Activated T-cell treated with anti-CD3 and anti-CD28 coated beads, Interleukin-2, amount 50 U/mL, for 4 hours (primary cell): ENCODE results near the gene TRAF2. TPM values are rescaled to one million over a fixed set of nuclear protein-coding genes. Genes with fewer than 3 reads are reported as not detected.
"Not testable (repeated sequence)": the region's sequence is repeated elsewhere in the genome, so short reads cannot be mapped to it uniquely, and the experiment has no call there.

Experiments
- ATAC-seq, 2 donors: fragments of 200-7000 bp; cut with Tn5 transposase; one replicate each; pipeline ENCODE4 v1.10.0; 2021
- DNase-seq: peaks from one replicate; pipeline ENCODE4 v3.0.0-alpha.2; 2020
- H3K27me3 Mint-ChIP-seq: one replicate; pipeline ENCODE4 v1.8.0; 2021; ENCODE audit warnings: low read depth, mixed read lengths
- H3K36me3 Mint-ChIP-seq: one replicate; pipeline ENCODE4 v1.8.0; 2022; ENCODE audit warnings: mixed read lengths; ENCODE audit not compliant: insufficient read depth
- H3K4me1 Mint-ChIP-seq: one replicate; pipeline ENCODE4 v1.8.0; 2021; ENCODE audit warnings: low read depth, mixed read lengths
- H3K4me3 Mint-ChIP-seq: one replicate; pipeline ENCODE4 v1.8.0; 2021; ENCODE audit warnings: mild to moderate bottlenecking, moderate library complexity, mixed read lengths
- H3K9me3 Mint-ChIP-seq: one replicate; pipeline ENCODE4 v1.8.0; 2021; ENCODE audit warnings: mixed read lengths
- total RNA-seq, 3 donors: library from RNA; stranded (reverse); gene quantifications; one replicate each; pipeline ENCODE4 v1.2.1, GENCODE V29; 2021

Gene TRAF2
- total RNA-seq, 3 donors from 2014 or later = 64.3 to 73.4 (median 68.8) TPM

GRCh38 chr9:136860529-136860928 lies 25.8 kb upstream of the TRAF2 start:
- Mint-ChIP-seq H3K4me1 (peaks cover 12% of the 10 kb centered on the region), H3K4me3 (no peak overlapping the region)
- DNase-seq = no peak

GRCh38 chr9:136860933-136861873 lies 25.1 kb upstream of the TRAF2 start:
- H3K9me3 Mint-ChIP-seq = no peaks in the 10 kb centered on the region
- DNase-seq (no peak), ATAC-seq (no peak)
- no peaks in the 10 kb centered on the region for H3K27me3 Mint-ChIP-seq
- peaks cover 6% of the 10 kb centered on the region for H3K36me3 Mint-ChIP-seq
- H3K4me3 Mint-ChIP-seq = no peak overlapping the region
- peaks cover 12% of the 10 kb centered on the region for H3K4me1 Mint-ChIP-seq

More at GRCh38 chr9:136860529-136860928, 25.8 kb upstream of the TRAF2 start:
- Mint-ChIP-seq H3K27me3 (no peaks in the 10 kb centered on the region), H3K9me3 (no peaks in the 10 kb centered on the region), H3K36me3 (peaks cover 6% of the 10 kb centered on the region)
- ATAC-seq = no peak

- Mint-ChIP-seq H3K9me3 (no peaks in the 10 kb centered on the region), H3K36me3 (peaks cover 6% of the 10 kb centered on the region), H3K4me1 (peaks cover 12% of the 10 kb centered on the region), H3K4me3 (no peak overlapping the region), H3K27me3 (no peaks in the 10 kb centered on the region)
- no peak for ATAC-seq
- DNase-seq = no peak
Observed at GRCh38 chr9:136861874-136862457, 24.4 kb upstream of the TRAF2 start.

- DNase-seq = no peak
- no peak for ATAC-seq
- no peak overlapping the region for H3K4me3 Mint-ChIP-seq
Observed at GRCh38 chr9:136862849-136863622, 23.3 kb upstream of the TRAF2 start.

GRCh38 chr9:136863623-136864273 lies 22.6 kb upstream of the TRAF2 start:
- H3K4me1 Mint-ChIP-seq = peaks cover 12% of the 10 kb centered on the region
- no peak for ATAC-seq
- peaks cover 6% of the 10 kb centered on the region for H3K36me3 Mint-ChIP-seq
- H3K27me3 Mint-ChIP-seq = no peaks in the 10 kb centered on the region
- no peaks in the 10 kb centered on the region for H3K9me3 Mint-ChIP-seq
- H3K4me3 Mint-ChIP-seq = no peak overlapping the region
- DNase-seq = no peak

More at GRCh38 chr9:136862849-136863622, 23.3 kb upstream of the TRAF2 start:
- no peaks in the 10 kb centered on the region for H3K9me3 Mint-ChIP-seq
- H3K36me3 Mint-ChIP-seq = peaks cover 6% of the 10 kb centered on the region
- peaks cover 12% of the 10 kb centered on the region for H3K4me1 Mint-ChIP-seq
- no peaks in the 10 kb centered on the region for H3K27me3 Mint-ChIP-seq

GRCh38 chr9:136865041-136865767 lies 21.1 kb upstream of the TRAF2 start:
- H3K4me1 Mint-ChIP-seq = peaks cover 12% of the 10 kb centered on the region
- H3K9me3 Mint-ChIP-seq = no peaks in the 10 kb centered on the region
- DNase-seq = no peak
- peak overlapping the region; percentile 87 for H3K4me3 Mint-ChIP-seq
- no peaks in the 10 kb centered on the region for H3K27me3 Mint-ChIP-seq
- peaks cover 9% of the 10 kb centered on the region for H3K36me3 Mint-ChIP-seq
- no peak for ATAC-seq

DNA sequence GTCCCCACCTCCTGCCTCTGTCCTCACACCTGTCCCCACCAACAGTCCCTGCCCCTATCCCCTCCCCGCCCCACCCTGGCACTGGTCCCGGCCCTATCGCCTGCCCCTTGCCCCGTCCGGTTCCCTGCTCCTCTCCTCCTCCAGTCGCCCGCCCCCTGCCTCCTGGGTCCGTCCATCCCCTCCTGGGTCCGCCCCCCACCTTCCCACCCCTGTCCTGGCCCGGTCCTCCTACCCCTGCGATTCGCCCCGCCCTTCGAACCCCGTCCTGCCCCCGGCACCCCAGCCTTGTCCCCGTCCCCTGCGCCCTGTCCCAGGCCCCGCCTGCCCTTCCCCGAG lies 20.6 kb upstream of the TRAF2 start:
- DNase-seq = no peak
- H3K27me3 Mint-ChIP-seq = no peaks in the 10 kb centered on the region
- peaks cover 9% of the 10 kb centered on the region for H3K36me3 Mint-ChIP-seq
- peak; percentile 21 to 29 for ATAC-seq
- no peaks in the 10 kb centered on the region for H3K9me3 Mint-ChIP-seq
- H3K4me3 Mint-ChIP-seq = peak overlapping the region; percentile 87
- peaks cover 12% of the 10 kb centered on the region for H3K4me1 Mint-ChIP-seq

DNA sequence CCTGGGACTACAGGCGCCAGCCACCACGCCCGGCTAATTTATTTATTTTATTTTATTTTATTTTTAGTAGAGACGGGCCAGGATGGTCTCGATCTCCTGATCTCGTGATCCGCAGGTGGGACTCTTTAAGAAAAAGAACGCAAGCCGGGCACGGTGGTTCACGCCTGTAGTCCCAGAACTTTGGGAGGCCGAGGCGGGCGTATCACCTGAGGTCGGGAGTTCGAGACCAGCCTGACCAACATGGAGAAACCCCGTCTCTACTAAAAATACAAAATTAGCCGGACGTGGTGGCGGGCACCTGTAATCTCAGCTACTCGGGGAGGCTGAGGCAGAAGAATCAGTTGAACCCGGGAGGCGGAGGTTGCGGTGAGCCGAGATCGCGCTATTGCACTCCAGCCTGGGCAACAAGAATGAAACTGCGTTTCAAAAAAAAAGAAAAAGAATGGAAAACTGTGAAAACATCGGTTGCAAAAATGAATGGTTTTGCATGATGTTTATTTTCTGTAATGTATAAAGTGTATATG lies 19.4 kb upstream of the TRAF2 start:
- not testable (repeated sequence) for ATAC-seq, H3K27me3 Mint-ChIP-seq, H3K9me3 Mint-ChIP-seq, H3K36me3 Mint-ChIP-seq, DNase-seq
- Mint-ChIP-seq H3K4me3 (peak overlapping the region; percentile 79), H3K4me1 (peaks cover 12% of the 10 kb centered on the region)

GRCh38 chr9:136867480-136867879 lies 18.8 kb upstream of the TRAF2 start:
- peaks cover 12% of the 10 kb centered on the region for H3K4me1 Mint-ChIP-seq
- no peak for ATAC-seq
- peak overlapping the region; percentile 79 for H3K4me3 Mint-ChIP-seq
- H3K9me3 Mint-ChIP-seq = no peaks in the 10 kb centered on the region
- H3K36me3 Mint-ChIP-seq = peaks cover 7% of the 10 kb centered on the region
- no peaks in the 10 kb centered on the region for H3K27me3 Mint-ChIP-seq
- no peak for DNase-seq

GRCh38 chr9:136867917-136868316 lies 18.4 kb upstream of the TRAF2 start:
- Mint-ChIP-seq H3K9me3 (no peaks in the 10 kb centered on the region), H3K36me3 (peaks cover 7% of the 10 kb centered on the region), H3K27me3 (no peaks in the 10 kb centered on the region), H3K4me1 (peaks cover 12% of the 10 kb centered on the region), H3K4me3 (peak overlapping the region; percentile 79)
- DNase-seq (no peak), ATAC-seq (no peak)

- Mint-ChIP-seq H3K9me3 (no peaks in the 10 kb centered on the region), H3K27me3 (no peaks in the 10 kb centered on the region), H3K4me1 (peaks cover 10% of the 10 kb centered on the region), H3K4me3 (peak overlapping the region; percentile 29), H3K36me3 (peaks cover 6% of the 10 kb centered on the region)
- DNase-seq (no peak), ATAC-seq (no peak)
Observed at GRCh38 chr9:136868644-136869043, 17.7 kb upstream of the TRAF2 start.

DNA sequence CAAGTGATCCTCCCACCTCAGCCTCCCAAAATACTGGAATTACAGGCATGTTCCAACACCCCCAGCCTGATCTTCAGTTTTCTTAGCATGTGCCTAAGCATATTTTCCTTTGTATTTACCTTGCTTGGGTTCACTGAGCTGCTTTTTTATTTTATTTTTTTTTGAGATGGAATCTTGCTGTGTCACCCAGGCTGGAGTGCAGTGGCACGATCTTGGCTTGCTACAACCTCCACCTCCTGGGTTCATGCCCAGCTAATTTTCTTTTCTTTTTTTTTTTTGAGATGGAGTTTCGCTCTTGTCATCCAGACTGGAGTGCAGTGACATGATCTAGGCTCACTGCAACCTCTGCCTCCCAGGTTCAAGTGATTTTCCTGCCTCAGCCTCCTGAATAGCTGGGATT lies 16.7 kb upstream of the TRAF2 start:
- not testable (repeated sequence) for H3K4me1 Mint-ChIP-seq, DNase-seq, H3K36me3 Mint-ChIP-seq, H3K27me3 Mint-ChIP-seq, H3K4me3 Mint-ChIP-seq, H3K9me3 Mint-ChIP-seq, ATAC-seq

GRCh38 chr9:136875155-136875554 lies 11.2 kb upstream of the TRAF2 start:
- no peaks in the 10 kb centered on the region for H3K36me3 Mint-ChIP-seq
- no peaks in the 10 kb centered on the region for H3K27me3 Mint-ChIP-seq
- peaks cover under 1% of the 10 kb centered on the region for H3K4me1 Mint-ChIP-seq
- H3K4me3 Mint-ChIP-seq = no peak overlapping the region
- no peak for ATAC-seq
- H3K9me3 Mint-ChIP-seq = no peaks in the 10 kb centered on the region
- DNase-seq = no peak
